H1 (cell line): ENCODE results near the gene RNF187. TPM values are rescaled to one million over a fixed set of nuclear protein-coding genes. Genes with fewer than 3 reads are reported as not detected.

ENCODE experiments used
- CTCF ChIA-PET: fragments of 300-600 bp; sonication (Branson Sonifier 250); formaldehyde crosslinking; loops from one replicate; lab custom pipeline; 2021; ENCODE audit not compliant: partially characterized antibody; lab: Charles Lee
- POLR2A ChIA-PET: fragments of 300-600 bp; sonication (Branson Sonifier 250); formaldehyde crosslinking; loops from one replicate; lab custom pipeline; 2021; ENCODE audit warnings: inconsistent platforms; ENCODE audit not compliant: partially characterized antibody; lab: Charles Lee
- DNase-seq, 2 experiments: peaks; one replicate each; pipeline versions ENCODE4 v3.0.0 to v3.0.0-alpha.2; 2010 to 2022; ENCODE audit warnings: low spot score in 2 of 2, low read depth in 1 of 2, mixed read lengths in 1 of 2
- FAIRE-seq: peaks from 2 replicates; lab custom pipeline; 2011; peaks lifted over from hg19 to GRCh38; lab: Jason Lieb, UNC
- H2AFZ ChIP-seq: 2 replicates; pipeline ENCODE4 v1.8.1; 2012; ENCODE audit warnings: low read length, inconsistent platforms
- H2AK5ac ChIP-seq: 2 replicates; pipeline ENCODE4 v1.6.1; 2013; ENCODE audit warnings: low read depth, low read length
- H2BK120ac ChIP-seq: replicated peaks from 2 replicates; pipeline ENCODE3; 2013; ENCODE audit warnings: low read depth, low read length, inconsistent platforms
- H2BK12ac ChIP-seq: 2 replicates; pipeline ENCODE4 v1.6.1; 2013; ENCODE audit warnings: low read depth, low read length
- H2BK15ac ChIP-seq: 2 replicates; pipeline ENCODE4 v1.6.1; 2013; ENCODE audit warnings: low read length
- H2BK20ac ChIP-seq: 2 replicates; pipeline ENCODE4 v1.6.1; 2013; ENCODE audit warnings: low read length
- H2BK5ac ChIP-seq: 2 replicates; pipeline ENCODE4 v1.6.1; 2013; ENCODE audit warnings: low read depth, low read length
- H3K14ac ChIP-seq: 2 replicates; pipeline ENCODE4 v1.6.1; 2013; ENCODE audit warnings: inconsistent platforms; ENCODE audit not compliant: insufficient read length
- H3K18ac ChIP-seq: 2 replicates; pipeline ENCODE4 v1.6.1; 2013; ENCODE audit warnings: low read length; ENCODE audit errors: extremely low read depth
- H3K23ac ChIP-seq: 2 replicates; pipeline ENCODE4 v1.6.1; 2013; ENCODE audit warnings: inconsistent platforms; ENCODE audit not compliant: insufficient read length
- H3K23me2 ChIP-seq: 2 replicates; pipeline ENCODE4 v1.6.1; 2013; ENCODE audit warnings: low read depth, low read length
- H3K27ac ChIP-seq: 2 replicates; pipeline ENCODE4 v1.6.1; 2011; ENCODE audit warnings: low read depth, low read length, inconsistent platforms
- H3K27me3 ChIP-seq, 4 experiments: replicated peaks in 1 of 4; 1 replicate in 1 of 4; 2 replicates in 3 of 4; pipeline versions ENCODE4 v1.6.1 to v1.8.1; 2011 to 2013; ENCODE audit warnings: low read length in 3 of 4, mild to moderate bottlenecking in 3 of 4, inconsistent platforms in 2 of 4, mixed read lengths in 2 of 4, moderate library complexity in 1 of 4; ENCODE audit not compliant: control insufficient read depth in 3 of 4, insufficient read depth in 3 of 4; ENCODE audit errors: extremely low read depth in 1 of 4
- H3K36me3 ChIP-seq, 4 experiments: 2 replicates each; pipeline versions ENCODE4 v1.6.1 to v1.8.1; 2011 to 2013; ENCODE audit warnings: mild to moderate bottlenecking in 4 of 4, low read length in 3 of 4, moderate library complexity in 2 of 4, control low read depth in 1 of 4, inconsistent platforms in 1 of 4; ENCODE audit not compliant: insufficient read depth in 4 of 4, control insufficient read depth in 2 of 4
- H3K4ac ChIP-seq: replicated peaks from 2 replicates; pipeline ENCODE3; 2013; ENCODE audit warnings: low read length, low read depth, mixed read lengths, inconsistent platforms; ENCODE audit not compliant: insufficient read length
- H3K4me1 ChIP-seq, 4 experiments: replicated peaks in 1 of 4; 1 replicate in 1 of 4; 2 replicates in 3 of 4; pipeline versions ENCODE4 v1.6.1 to v1.8.1; 2011 to 2013; ENCODE audit warnings: low read length in 3 of 4, inconsistent platforms in 2 of 4, mixed read lengths in 1 of 4; ENCODE audit not compliant: insufficient read depth in 4 of 4, control insufficient read depth in 3 of 4
- H3K4me2 ChIP-seq, 2 experiments: 2 replicates each; pipeline versions ENCODE4 v1.6.1 to v1.8.1; 2011 to 2013; ENCODE audit warnings: low read depth in 2 of 2, low read length in 2 of 2, control low read depth in 1 of 2, inconsistent platforms in 1 of 2, mild to moderate bottlenecking in 1 of 2; ENCODE audit not compliant: insufficient read depth in 1 of 2
- H3K4me3 ChIP-seq, 4 experiments: fragments of 200-600, 300-600 bp in 1 of 4; sonication (generic), shearing (Covaris generic), sonication (Bioruptor Twin) in 1 of 4; 2 replicates each; pipeline versions ENCODE4 v1.5.1 to v1.8.1; 2011 to 2016; ENCODE audit warnings: low read length in 4 of 4, low read depth in 3 of 4, control low read depth in 2 of 4, inconsistent platforms in 2 of 4, mild to moderate bottlenecking in 2 of 4, mixed read lengths in 1 of 4, moderate library complexity in 1 of 4; ENCODE audit not compliant: insufficient read depth in 2 of 4; ENCODE audit errors: extremely low read depth in 1 of 4
- H3K56ac ChIP-seq: replicated peaks from 2 replicates; pipeline ENCODE3; 2013; ENCODE audit warnings: low read depth, mild to moderate bottlenecking, mixed read lengths, low read length, inconsistent platforms; ENCODE audit not compliant: insufficient read length
- H3K79me1 ChIP-seq: 2 replicates; pipeline ENCODE4 v1.6.1; 2013; ENCODE audit warnings: low read depth, low read length, control low read depth
- H3K79me2 ChIP-seq, 2 experiments: 2 replicates each; pipeline versions ENCODE4 v1.6.1 to v1.8.1; 2012 to 2013; ENCODE audit warnings: low read length in 2 of 2, mild to moderate bottlenecking in 2 of 2, inconsistent platforms in 1 of 2; ENCODE audit not compliant: insufficient read depth in 2 of 2, control insufficient read depth in 1 of 2
- H3K9ac ChIP-seq, 4 experiments: replicated peaks in 1 of 4; 1 replicate in 1 of 4; 2 replicates in 3 of 4; pipeline versions ENCODE4 v1.6.1 to v1.8.1; 2011 to 2013; ENCODE audit warnings: low read depth in 3 of 4, low read length in 3 of 4, control low read depth in 2 of 4, mild to moderate bottlenecking in 2 of 4, moderate library complexity in 2 of 4, inconsistent platforms in 1 of 4; ENCODE audit errors: extremely low read depth in 1 of 4
- H3K9me3 ChIP-seq, 2 experiments: 2 replicates each; pipeline versions ENCODE4 v1.6.1 to v1.8.1; 2012 to 2013; ENCODE audit warnings: mild to moderate bottlenecking in 2 of 2, moderate library complexity in 2 of 2, control low read depth in 1 of 2, inconsistent platforms in 1 of 2, low read depth in 1 of 2, low read length in 1 of 2, mixed read lengths in 1 of 2; ENCODE audit not compliant: insufficient read depth in 2 of 2
- H4K20me1 ChIP-seq, 2 experiments: replicated peaks in 1 of 2; 2 replicates each; pipeline versions ENCODE3 to v1.8.1; 2011 to 2013; ENCODE audit warnings: inconsistent platforms in 2 of 2, low read length in 2 of 2, mild to moderate bottlenecking in 1 of 2; ENCODE audit not compliant: insufficient read depth in 2 of 2, control insufficient read depth in 1 of 2
- H4K5ac ChIP-seq: 2 replicates; pipeline ENCODE4 v1.6.1; 2013; ENCODE audit warnings: low read length, low read depth, mixed read lengths, inconsistent platforms; ENCODE audit not compliant: insufficient read length
- H4K8ac ChIP-seq: 2 replicates; pipeline ENCODE4 v1.8.0; 2013; ENCODE audit warnings: mild to moderate bottlenecking, moderate library complexity, low read length, inconsistent platforms; ENCODE audit not compliant: insufficient read depth; ENCODE audit errors: extremely low read depth
- H4K91ac ChIP-seq: replicated peaks from 2 replicates; pipeline ENCODE3; 2013; ENCODE audit warnings: low read length, mixed read lengths, inconsistent platforms; ENCODE audit not compliant: insufficient read length
- ASH2L ChIP-seq: fragments of 200-600, 300-600 bp; sonication (generic); IDR thresholded peaks from one replicate; pipeline ENCODE4 v1.7.1; 2017; ENCODE audit warnings: low read length
- CEBPB ChIP-seq: IDR thresholded peaks from 2 replicates; pipeline ENCODE4 v1.6.1; 2012; ENCODE audit warnings: low read depth, low read length
- EP300 ChIP-seq, 2 experiments: IDR thresholded peaks; 1 replicate in 1 of 2; 2 replicates in 1 of 2; pipeline ENCODE4 v1.6.1; 2011 to 2012; ENCODE audit warnings: low read depth in 2 of 2, low read length in 2 of 2, mild to moderate bottlenecking in 2 of 2, borderline replicate concordance in 1 of 2, inconsistent platforms in 1 of 2, moderate library complexity in 1 of 2
- GTF2F1 ChIP-seq: IDR thresholded peaks from 2 replicates; pipeline ENCODE4 v1.6.1; 2012; ENCODE audit warnings: low read depth, low read length, improper control_type of control experiment, borderline replicate concordance
- KDM1A ChIP-seq: fragments of 200-600, 300-600 bp; sonication (generic); IDR thresholded peaks from 2 replicates; pipeline ENCODE4 v1.7.1; 2016; ENCODE audit warnings: mild to moderate bottlenecking, low read length, borderline replicate concordance
- MAFK ChIP-seq: IDR thresholded peaks from 2 replicates; pipeline ENCODE4 v1.6.1; 2012; ENCODE audit warnings: low read depth, mild to moderate bottlenecking, improper control_type of control experiment, low read length
- NANOG ChIP-seq: IDR thresholded peaks from 2 replicates; pipeline ENCODE4 v1.6.1; 2011; ENCODE audit warnings: low read length, low read depth, mild to moderate bottlenecking, inconsistent platforms; ENCODE audit not compliant: insufficient read depth, poor library complexity, severe bottlenecking
- PHF8 ChIP-seq: fragments of 200-600 bp; sonication (generic); conservative IDR thresholded peaks from 2 replicates; pipeline ENCODE4 v1.7.1; 2012; ENCODE audit warnings: low read depth, mild to moderate bottlenecking, inconsistent platforms, low read length, moderate library complexity
- POU5F1 ChIP-seq: IDR thresholded peaks from 2 replicates; pipeline ENCODE4 v1.6.1; 2011; ENCODE audit warnings: low read depth, mild to moderate bottlenecking, low read length, moderate library complexity
- SAP30 ChIP-seq: fragments of 300-600 bp; sonication (generic); IDR thresholded peaks from 2 replicates; pipeline ENCODE4 v1.7.1; 2012; ENCODE audit warnings: low read length, moderate library complexity, mild to moderate bottlenecking, inconsistent platforms; ENCODE audit not compliant: insufficient read depth, insufficient replicate concordance
- SP1 ChIP-seq: IDR thresholded peaks from 2 replicates; pipeline ENCODE4 v1.6.1; 2011; ENCODE audit warnings: low read depth, low read length
- SRF ChIP-seq: IDR thresholded peaks from 2 replicates; pipeline ENCODE4 v1.6.1; 2011; ENCODE audit warnings: mild to moderate bottlenecking, low read depth, low read length, moderate library complexity
- TAF1 ChIP-seq: IDR thresholded peaks from 2 replicates; pipeline ENCODE4 v1.6.1; 2011; ENCODE audit warnings: mild to moderate bottlenecking, low read depth, low read length
- WGBS, 2 experiments: shearing (Covaris generic) in 1 of 2; methylation state at CpG; one replicate each; pipeline versions ENCODE4 v1.1.6 to v1.1.7; 2013 to 2015; ENCODE audit warnings: low lambda C conversion rate in 2 of 2, mixed read lengths in 2 of 2, inconsistent platforms in 1 of 2, low coverage in 1 of 2, missing lambda C conversion rate in 1 of 2; ENCODE audit not compliant: insufficient replicate concordance in 2 of 2, insufficient coverage in 1 of 2, insufficient read length in 1 of 2; ENCODE audit errors: extremely low coverage in 1 of 2, missing lambda C conversion rate in 1 of 2; 5-methylcytosine and 5-hydroxymethylcytosine counted together
- polyA plus RNA-seq, 7 experiments: library from polyadenylated mRNA; depleted of rRNA in 3 of 7; stranded (reverse) in 5 of 7; unstranded in 2 of 7; fragments of >200 nt in 5 of 7; fragments of 200-250 nt in 2 of 7; gene quantifications; 1 replicate in 5 of 7; 2 replicates in 1 of 7; 4 replicates in 1 of 7; pipeline versions ENCODE4 v1.2.1 to v1.2.3, GENCODE V29; 2011 to 2013; ENCODE audit warnings: missing spikeins in 2 of 7, mixed read lengths in 2 of 7
- total RNA-seq: library from RNA; stranded (reverse); fragmentation: NEBNext Ultra II Directional; extraction: Animal tissue kit (Norgen Biotek cat#: 25700); gene quantifications from 2 replicates; pipeline ENCODE4 v1.2.1, GENCODE V29; 2021

Gene RNF187
- total and polyA plus RNA-seq, 2 of the 8 experiments (the other 6 are each of a cell fraction or from before 2014, with no cell fraction given): 47.0 to 113 TPM

- no peak overlapping the region for H3K4me3 ChIP-seq
- no peaks in the 10 kb centered on the region for H3K79me2 ChIP-seq
- no peak for FAIRE-seq
- DNase-seq: no peak
- peaks cover 0 to 48% (median 20%) of the 10 kb centered on the region in 4 experiments; a peak in 6 of 7 replicates for H3K27me3 ChIP-seq
- CTCF ChIA-PET: interaction anchor here (1.0 to 9.2 kb wide), 6 partner anchors 9 to 134 kb away, joined by 3 to 66 read pairs (median 8); no protein-coding TSS in a partner anchor
- H3K14ac ChIP-seq: no peak overlapping the region
- no peak overlapping the region for H3K56ac ChIP-seq
- H2BK5ac ChIP-seq: no peak overlapping the region
- H3K36me3 ChIP-seq: no peaks in the 10 kb centered on the region
- H3K23me2 ChIP-seq: no peaks in the 10 kb centered on the region
- H4K20me1 ChIP-seq: peaks cover 0 to 2% of the 10 kb centered on the region in 2 experiments
- no peaks in the 10 kb centered on the region for H3K4me1 ChIP-seq
- H2BK15ac ChIP-seq: no peak overlapping the region
- peaks cover 2 to 3% of the 10 kb centered on the region in 2 experiments; a peak in 1 of 4 replicates for H3K9me3 ChIP-seq
- H2AFZ ChIP-seq: no peak overlapping the region
- POLR2A ChIA-PET: interaction anchor here (2.6 kb wide), 1 partner anchor 55 kb away, joined by 9 read pairs; a partner anchor contains a TSS
- H3K23ac ChIP-seq: no peak overlapping the region
- no peak overlapping the region for H4K91ac ChIP-seq
- no peak overlapping the region for H2BK120ac ChIP-seq
- H3K27ac ChIP-seq: no peak overlapping the region
- no peak overlapping the region for H2BK20ac ChIP-seq
- no peak overlapping the region for H2BK12ac ChIP-seq
- 72% methylated on average over 13 of the region's 14 CpGs; no CpG with 5 or more reads in 1 of the 2 experiments for WGBS, 2 experiments
- no peak overlapping the region for H4K8ac ChIP-seq
- H3K4me2 ChIP-seq: no peak overlapping the region
- no peak overlapping the region for H2AK5ac ChIP-seq
- no peak overlapping the region for H3K4ac ChIP-seq
- H3K79me1 ChIP-seq: no peaks in the 10 kb centered on the region
- H3K9ac ChIP-seq: no peak overlapping the region
- no peak overlapping the region for H4K5ac ChIP-seq
- no peak overlapping the region for H3K18ac ChIP-seq
- TF ChIP-seq PHF8 (no peak), KDM1A (no peak), SAP30 (no peak), SP1 (no peak), NANOG (no peak), TAF1 (no peak), MAFK (no peak), GTF2F1 (no peak), POU5F1 (no peak), EP300 (IDR thresholded peaks at IDR 0.05; ENCODE audit: borderline replicate concordance in 1 of 2, low read depth in 2 of 2, low read length in 2 of 2) (no peak), ASH2L (no peak), CEBPB (no peak), SRF (no peak)
Measured at GRCh38 chr1:228513236-228513900, 26.2 kb downstream of the RNF187 start.
